ENCODE measurements around the gene ARG2.
"Not testable (repeated sequence)": the region's sequence is repeated elsewhere in the genome, so short reads cannot be mapped to it uniquely, and the experiment has no call there.

The ARG2 gene

GRCh38 chr14:67579636-67580035 is 40.1 kb upstream of the ARG2 start:
- H3K27ac Mint-ChIP-seq = no peak overlapping the region
- no peak for ATAC-seq (replicated peaks)
- H3K36me3 Mint-ChIP-seq = no peaks in the 10 kb centered on the region
- DNase-seq = no peak
- H3K4me3 Mint-ChIP-seq = no peak overlapping the region
- peaks cover 0 to 3% of the 10 kb centered on the region in 2 donors for H3K4me1 Mint-ChIP-seq
- no peaks in the 10 kb centered on the region for H3K9me3 Mint-ChIP-seq
- no peaks in the 10 kb centered on the region for H3K27me3 Mint-ChIP-seq

DNA sequence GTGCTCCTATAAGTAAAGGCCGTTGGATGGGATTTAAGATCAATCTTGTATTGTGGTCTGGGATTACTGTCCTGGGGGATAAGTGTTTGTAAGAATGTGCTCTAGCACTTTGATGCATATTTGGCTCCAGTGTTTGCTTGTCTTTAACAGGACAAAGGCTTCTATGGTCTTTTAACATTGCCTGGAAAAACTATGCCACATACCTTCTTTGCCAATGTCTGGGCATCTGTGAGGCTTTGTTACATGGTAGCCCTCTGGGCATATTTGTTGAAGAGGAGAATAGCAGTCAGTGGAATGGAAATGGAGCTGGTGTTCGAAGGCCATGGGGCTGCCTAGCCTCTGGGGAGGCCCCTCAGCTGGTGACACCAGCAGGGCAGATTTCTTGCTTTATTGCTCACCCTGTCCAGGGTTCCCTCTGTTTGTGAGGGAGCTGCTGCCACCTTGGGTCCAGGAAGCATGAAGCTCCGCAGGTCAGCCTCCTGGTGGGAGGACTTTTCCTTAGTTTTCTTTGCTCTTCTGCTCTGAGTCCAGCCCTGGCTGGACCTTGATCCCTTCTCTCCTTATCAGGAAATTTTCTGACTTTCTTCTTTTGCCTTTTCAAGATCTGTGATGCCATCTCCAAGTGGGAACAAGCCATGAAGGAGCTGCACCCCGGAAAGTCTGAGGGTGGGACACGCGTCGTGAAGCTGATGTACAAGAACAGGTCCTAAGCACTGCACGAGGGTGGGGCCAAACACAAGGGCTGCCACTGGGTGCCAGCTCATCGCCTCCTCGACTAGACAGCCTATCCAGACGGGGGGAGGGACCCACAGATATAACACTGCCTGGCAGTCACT is 39.2 kb upstream of the ARG2 start:
- Mint-ChIP-seq H3K9me3 (no peaks in the 10 kb centered on the region), H3K36me3 (no peaks in the 10 kb centered on the region), H3K27me3 (no peaks in the 10 kb centered on the region), H3K4me3 (no peak overlapping the region), H3K27ac (no peak overlapping the region), H3K4me1 (peaks cover 0 to 3% of the 10 kb centered on the region in 2 donors)
- DNase-seq (no peak), ATAC-seq (replicated peaks) (no peak)

- Mint-ChIP-seq H3K27ac (no peak overlapping the region), H3K9me3 (no peaks in the 10 kb centered on the region), H3K4me1 (peaks cover 9% of the 10 kb centered on the region in 2 donors), H3K36me3 (peaks cover 0 to 3% of the 10 kb centered on the region in 2 donors), H3K27me3 (no peaks in the 10 kb centered on the region), H3K4me3 (no peak overlapping the region)
- ATAC-seq (replicated peaks) = no peak
- no peak for DNase-seq
Observed at GRCh38 chr14:67581643-67582042, 38.1 kb upstream of the ARG2 start.

DNA sequence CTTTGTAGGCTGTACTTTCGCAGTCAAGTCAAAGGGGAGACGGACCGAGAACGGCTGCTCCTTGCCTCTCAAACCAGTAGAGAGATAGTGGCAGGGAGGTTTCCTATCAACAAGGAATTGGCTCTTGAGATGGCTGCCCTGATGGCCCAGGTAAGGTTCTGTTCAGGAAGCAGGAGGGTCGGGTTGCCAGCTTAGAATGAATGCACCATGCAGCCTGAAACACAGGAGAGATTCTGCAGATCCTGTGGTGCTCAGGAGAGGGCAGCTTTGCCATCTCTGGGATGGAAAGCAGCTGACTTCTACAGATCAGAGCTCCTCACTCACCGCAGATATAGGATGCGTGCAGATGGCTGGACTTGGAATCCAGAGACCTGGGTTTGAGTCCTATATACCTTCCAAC is 37.7 kb upstream of the ARG2 start:
- H3K27me3 Mint-ChIP-seq = no peaks in the 10 kb centered on the region
- H3K27ac Mint-ChIP-seq = no peak overlapping the region
- DNase-seq (no peak), ATAC-seq (replicated peaks) (no peak)
- H3K4me3 Mint-ChIP-seq = no peak overlapping the region
- peaks cover 0 to 3% of the 10 kb centered on the region in 2 donors for H3K36me3 Mint-ChIP-seq
- H3K9me3 Mint-ChIP-seq = no peaks in the 10 kb centered on the region
- H3K4me1 Mint-ChIP-seq = peaks cover 10 to 12% of the 10 kb centered on the region in 2 donors

DNA sequence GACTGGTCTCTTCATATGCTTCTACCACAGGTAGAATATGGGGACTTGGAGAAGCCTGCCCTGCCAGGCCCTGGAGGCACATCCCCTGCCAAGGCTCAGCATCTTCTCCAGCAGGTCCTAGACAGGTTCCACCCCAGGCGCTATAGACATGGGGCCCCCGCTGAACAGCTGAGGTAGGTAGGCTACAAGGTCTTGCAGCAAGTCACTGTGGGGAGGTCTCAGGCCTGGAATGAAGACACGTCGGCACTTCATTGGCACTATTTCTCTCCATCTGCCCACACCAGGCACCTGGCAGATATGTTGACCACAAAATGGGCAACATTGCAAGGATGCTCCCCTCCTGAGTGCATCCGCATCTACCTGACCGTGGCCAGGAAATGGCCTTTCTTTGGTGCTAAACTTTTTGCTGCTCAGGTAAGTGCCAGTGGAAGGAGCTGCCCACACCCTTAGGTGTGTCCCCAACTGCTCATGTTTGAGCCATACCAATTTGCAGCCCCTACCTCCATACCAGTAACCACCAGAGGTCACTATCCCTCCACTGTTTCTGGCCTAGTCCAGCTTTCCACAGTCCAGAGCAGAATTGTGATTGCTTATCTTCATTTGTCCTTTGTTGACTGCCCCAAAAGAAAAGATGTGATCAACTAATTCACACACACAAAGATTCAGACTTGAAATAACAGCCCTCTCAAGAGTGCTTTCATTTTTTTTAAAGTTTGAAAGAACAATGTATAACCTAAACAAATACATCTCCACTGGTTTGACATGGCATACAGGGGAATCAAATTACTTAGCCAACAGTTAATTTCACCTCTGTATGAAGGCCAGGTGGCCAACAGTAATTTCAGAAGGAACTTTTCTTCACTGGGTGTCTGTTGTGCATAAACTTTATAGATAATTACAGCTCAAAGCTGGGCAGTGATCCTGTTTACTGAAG is 35.7 kb upstream of the ARG2 start:
- ATAC-seq (replicated peaks) (peak; percentile 79 to 88), DNase-seq (no peak)
- Mint-ChIP-seq H3K27me3 (no peaks in the 10 kb centered on the region), H3K9me3 (no peaks in the 10 kb centered on the region), H3K36me3 (peaks cover 3 to 9% of the 10 kb centered on the region in 2 donors), H3K4me3 (no peak overlapping the region), H3K4me1 (peaks cover 10 to 12% of the 10 kb centered on the region in 2 donors), H3K27ac (no peak overlapping the region)

DNA sequence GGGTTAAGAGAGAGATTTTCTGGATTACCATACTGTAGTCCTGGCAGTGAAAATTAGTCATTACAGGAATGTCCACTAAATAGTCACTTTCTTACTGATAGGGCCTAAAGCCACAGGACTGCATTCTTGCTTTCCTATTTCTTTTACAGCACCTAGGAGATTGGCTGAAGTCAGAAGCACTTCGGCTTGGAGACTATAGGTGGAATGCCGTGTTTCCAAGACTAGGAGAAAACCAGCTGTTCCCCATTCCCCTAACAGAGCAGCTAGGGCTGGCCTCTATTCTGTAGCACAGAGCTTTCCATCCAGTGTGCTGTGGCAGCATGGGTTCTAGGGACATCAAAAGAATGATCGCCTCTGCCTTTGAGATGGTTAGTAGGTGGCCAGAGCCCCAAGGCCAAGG is 34.7 kb upstream of the ARG2 start:
- Mint-ChIP-seq H3K27me3 (no peaks in the 10 kb centered on the region), H3K4me1 (peaks cover 7 to 12% of the 10 kb centered on the region in 2 donors), H3K4me3 (no peak overlapping the region), H3K27ac (no peak overlapping the region), H3K36me3 (peaks cover 3 to 12% of the 10 kb centered on the region in 2 donors), H3K9me3 (no peaks in the 10 kb centered on the region)
- ATAC-seq (replicated peaks) (no peak), DNase-seq (no peak)

- peak; percentile 57 to 61 for ATAC-seq (replicated peaks)
- DNase-seq = no peak
- peak overlapping the region; percentile 57 for H3K27ac Mint-ChIP-seq
- peaks cover 7 to 12% of the 10 kb centered on the region in 2 donors for H3K4me1 Mint-ChIP-seq
- no peaks in the 10 kb centered on the region for H3K27me3 Mint-ChIP-seq
- peaks cover 6 to 13% of the 10 kb centered on the region in 2 donors for H3K36me3 Mint-ChIP-seq
- H3K9me3 Mint-ChIP-seq = no peaks in the 10 kb centered on the region
- H3K4me3 Mint-ChIP-seq = peak overlapping the region in 1 of 2 donors; percentile 3
Observed at GRCh38 chr14:67586369-67586768, 33.4 kb upstream of the ARG2 start.

DNA sequence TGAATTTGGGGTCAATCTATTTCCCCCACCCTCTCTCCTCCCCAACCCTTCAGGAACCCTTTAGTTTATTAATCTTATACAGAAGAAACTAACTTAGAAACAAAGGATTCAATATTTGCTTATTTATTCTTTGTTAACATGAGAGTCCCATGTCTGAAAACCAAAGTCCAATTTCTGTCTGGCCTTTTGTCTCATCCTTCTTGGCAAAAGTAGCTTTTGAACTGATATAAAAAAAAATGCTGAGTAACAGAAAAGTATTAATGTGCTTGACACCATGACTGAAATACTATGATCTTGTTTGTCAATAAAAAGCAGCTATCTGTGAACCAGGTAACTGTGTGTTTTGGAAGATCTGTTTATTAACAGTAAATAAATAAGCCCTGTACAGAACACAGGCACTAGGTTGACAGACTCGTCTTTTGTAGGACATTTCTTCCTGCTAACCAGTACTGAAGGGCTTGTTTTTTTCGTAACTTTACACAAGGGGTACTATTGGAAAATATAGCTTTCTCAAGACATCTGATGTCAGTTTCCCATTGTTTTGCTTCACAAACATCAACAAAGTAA is 30.4 kb upstream of the ARG2 start:
- H3K9me3 Mint-ChIP-seq = no peaks in the 10 kb centered on the region
- ATAC-seq (replicated peaks) (no peak), DNase-seq (no peak)
- H3K36me3 Mint-ChIP-seq = peaks cover 12 to 25% of the 10 kb centered on the region in 2 donors
- no peaks in the 10 kb centered on the region for H3K27me3 Mint-ChIP-seq
- H3K27ac Mint-ChIP-seq = no peak overlapping the region
- no peak overlapping the region for H3K4me3 Mint-ChIP-seq
- peaks cover 9 to 12% of the 10 kb centered on the region in 2 donors for H3K4me1 Mint-ChIP-seq

- DNase-seq; H3K27me3 Mint-ChIP-seq; H3K9me3 Mint-ChIP-seq; H3K4me3 Mint-ChIP-seq; H3K27ac Mint-ChIP-seq; ATAC-seq (replicated peaks): not testable (repeated sequence)
- Mint-ChIP-seq H3K4me1 (peaks cover 8 to 23% of the 10 kb centered on the region in 2 donors), H3K36me3 (peaks cover 15 to 30% of the 10 kb centered on the region in 2 donors)
Observed at GRCh38 chr14:67593650-67594049, 26.1 kb upstream of the ARG2 start.

DNA sequence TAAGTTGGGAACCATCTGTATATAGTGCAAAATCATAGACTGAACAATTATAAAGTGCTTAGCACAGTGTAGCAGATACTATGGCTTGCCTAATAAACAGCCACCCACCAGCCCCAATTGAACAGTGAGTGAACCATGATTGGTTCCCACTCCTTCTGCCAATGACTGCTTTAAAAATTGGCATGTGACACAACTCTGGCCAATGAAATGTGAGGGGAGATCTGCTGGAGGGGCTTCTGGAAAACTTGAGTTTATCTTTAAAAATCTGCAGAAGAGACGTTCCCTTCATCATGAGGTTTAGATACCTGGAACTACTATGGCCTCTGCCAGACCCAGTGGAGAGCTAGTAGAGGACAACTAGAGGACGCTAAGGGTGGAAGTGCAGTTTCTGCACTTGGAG is 24.3 kb upstream of the ARG2 start:
- Mint-ChIP-seq H3K36me3 (peaks cover 15 to 27% of the 10 kb centered on the region in 2 donors), H3K9me3 (no peaks in the 10 kb centered on the region), H3K27ac (no peak overlapping the region), H3K27me3 (no peaks in the 10 kb centered on the region), H3K4me1 (peaks cover 10 to 31% of the 10 kb centered on the region in 2 donors), H3K4me3 (no peak overlapping the region)
- DNase-seq (no peak), ATAC-seq (replicated peaks) (no peak)

- ATAC-seq (replicated peaks) = peak; percentile 98 to 99
- peaks cover 24 to 58% of the 10 kb centered on the region in 2 donors for H3K4me1 Mint-ChIP-seq
Observed at GRCh38 chr14:67599698-67600561, 19.8 kb upstream of the ARG2 start, which contains the start of gene PIGH. Gene PIGH (minus strand): TSS chr14:67600268. CDS start chr14:67600203, 65 bp downstream.

GRCh38 chr14:67600562-67600974 is 19.2 kb upstream of the ARG2 start:
- Mint-ChIP-seq H3K4me1 (peaks cover 24 to 58% of the 10 kb centered on the region in 2 donors), H3K27ac (peak overlapping the region; percentile 98), H3K36me3 (peaks cover 4 to 14% of the 10 kb centered on the region in 2 donors), H3K4me3 (peak overlapping the region; percentile 91 to 94)
- not testable (repeated sequence) for ATAC-seq (replicated peaks); H3K9me3 Mint-ChIP-seq; DNase-seq; H3K27me3 Mint-ChIP-seq

More at GRCh38 chr14:67599698-67600561, 19.8 kb upstream of the ARG2 start, which contains the start of gene PIGH:
- no peaks in the 10 kb centered on the region for H3K27me3 Mint-ChIP-seq
- peak within 1 kb of the TSS; percentile 98 for H3K27ac Mint-ChIP-seq
- H3K36me3 Mint-ChIP-seq = peaks cover 8 to 18% of the 10 kb centered on the region in 2 donors
- DNase-seq = peak; percentile 93
- peak within 1 kb of the TSS; percentile 91 to 94 for H3K4me3 Mint-ChIP-seq
- H3K9me3 Mint-ChIP-seq = peaks cover 4 to 5% of the 10 kb centered on the region in 2 donors

- Mint-ChIP-seq H3K36me3 (peaks cover 4 to 7% of the 10 kb centered on the region in 2 donors), H3K9me3 (peaks cover 4 to 5% of the 10 kb centered on the region in 2 donors), H3K4me3 (peak overlapping the region in 1 of 2 donors; percentile 23), H3K27ac (peak overlapping the region; percentile 32), H3K4me1 (peaks cover 21 to 51% of the 10 kb centered on the region in 2 donors), H3K27me3 (no peaks in the 10 kb centered on the region)
- DNase-seq = no peak
- ATAC-seq (replicated peaks) = no peak
Observed at GRCh38 chr14:67602076-67602475, 17.6 kb upstream of the ARG2 start.

Measured in stimulated activated naive B cell treated with anti-CD40 and anti-IgM and Interleukin-4, amounts not matched to agents 10 μg/mL and 1 μg/mL and 100 μg/mL, for 72 hours (primary cell).